GM21529 (cell line): ENCODE results near the gene SAT2.
"Not testable (repeated sequence)": the region's sequence is repeated elsewhere in the genome, so short reads cannot be mapped to it uniquely, and the experiment has no call there.

ENCODE experiments used
- ATAC-seq: cut with Tn5 transposase; IDR thresholded peaks from one replicate; pipeline ENCODE4 v1.9.1; 2021; ENCODE audit not compliant: unreplicated experiment

Gene SAT2

DNA sequence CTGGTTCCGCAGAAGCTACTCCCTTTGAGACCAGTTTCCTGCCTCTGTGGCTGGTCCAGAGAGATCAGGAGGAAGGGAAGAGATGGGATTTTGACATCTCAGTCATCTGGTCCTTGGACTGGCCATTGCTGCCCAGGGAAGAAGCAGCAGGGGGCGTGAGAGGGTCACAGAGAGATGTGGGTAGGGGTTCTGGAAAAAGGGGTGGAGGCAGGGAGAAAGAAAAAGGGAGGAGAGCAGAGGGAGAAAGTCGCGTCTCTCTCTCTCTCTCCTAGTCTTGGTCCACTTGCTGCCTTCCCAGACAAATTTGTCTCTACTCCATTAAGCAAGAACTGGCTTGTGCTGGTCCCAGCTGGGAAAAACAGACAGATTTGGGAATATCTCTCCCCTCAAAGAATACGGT is 6.8 kb upstream of the SAT2 start:
- no peak for ATAC-seq

- ATAC-seq = no peak
These were observed 5.5 kb upstream of the SAT2 start for GRCh38 chr17:7633093-7633492.

- no peak for ATAC-seq
These were observed 4.9 kb upstream of the SAT2 start for GRCh38 chr17:7632492-7632894.

GRCh38 chr17:7631398-7632380 is 4.1 kb upstream of the SAT2 start:
- no peak for ATAC-seq

- no peak for ATAC-seq
These were observed 2.4 kb upstream of the SAT2 start, which contains the start of gene SHBG for GRCh38 chr17:7629939-7630571. TSS of gene SHBG (plus strand) at chr17:7630135. CDS start at chr17:7630173, 38 bp downstream.

GRCh38 chr17:7626956-7627249 is 718 bp downstream of the SAT2 start:
- no peak for ATAC-seq

GRCh38 chr17:7626307-7626706 is 1.3 kb downstream of the SAT2 start:
- ATAC-seq = no peak

GRCh38 chr17:7625749-7626148 is 1.9 kb downstream of the SAT2 start:
- not testable (repeated sequence) for ATAC-seq

- ATAC-seq = no peak
These were observed 4.0 kb downstream of the SAT2 start for GRCh38 chr17:7623661-7624060.

DNA sequence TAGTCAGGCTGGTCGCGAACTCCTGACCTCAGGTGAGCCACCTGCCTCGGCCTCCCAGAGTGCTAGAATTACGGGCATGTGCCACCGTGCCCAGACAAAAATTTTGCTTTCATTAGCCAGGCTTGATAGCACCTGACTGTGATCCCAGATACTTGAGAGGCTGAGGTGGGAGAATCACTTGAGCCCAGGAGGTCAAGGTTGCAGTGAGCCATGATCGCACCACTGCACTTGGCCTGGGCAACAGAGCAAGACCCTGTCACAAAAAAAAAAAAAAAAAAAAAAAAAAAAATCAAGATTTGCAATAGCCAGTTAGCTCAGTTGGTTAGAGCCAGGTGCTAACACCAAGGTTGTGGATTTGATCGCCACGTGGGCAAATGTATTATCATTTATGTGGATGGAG is 6.8 kb downstream of the SAT2 start:
- ATAC-seq = no peak

DNA sequence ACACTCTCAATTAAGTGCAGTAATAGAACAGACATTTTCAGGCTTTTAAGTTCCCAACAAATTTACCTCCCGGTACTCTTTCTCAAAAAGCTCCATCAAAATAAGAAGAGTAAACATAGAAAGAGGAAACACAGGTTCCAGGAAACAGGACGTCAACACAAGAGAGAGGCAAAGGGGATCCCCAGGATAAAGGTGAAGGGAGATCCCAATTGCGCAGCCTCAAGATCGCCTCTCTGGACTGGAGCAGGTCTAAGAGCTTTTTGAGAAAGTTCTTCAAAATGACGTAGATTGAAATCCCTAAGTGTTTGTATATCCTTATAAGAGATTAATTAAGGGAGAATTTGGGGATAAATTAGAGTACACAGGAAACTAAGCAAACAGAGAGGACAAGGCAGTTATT is 9.0 kb downstream of the SAT2 start:
- no peak for ATAC-seq

- no peak for ATAC-seq
These were observed 12.3 kb downstream of the SAT2 start for GRCh38 chr17:7615265-7615747.

GRCh38 chr17:7614425-7615264 is 13.0 kb downstream of the SAT2 start, which contains the start of gene FXR2:
TSS of gene FXR2 (minus strand) at chr17:7614897. CDS start at chr17:7614532, 365 bp downstream.
- ATAC-seq = peak; percentile 88

DNA sequence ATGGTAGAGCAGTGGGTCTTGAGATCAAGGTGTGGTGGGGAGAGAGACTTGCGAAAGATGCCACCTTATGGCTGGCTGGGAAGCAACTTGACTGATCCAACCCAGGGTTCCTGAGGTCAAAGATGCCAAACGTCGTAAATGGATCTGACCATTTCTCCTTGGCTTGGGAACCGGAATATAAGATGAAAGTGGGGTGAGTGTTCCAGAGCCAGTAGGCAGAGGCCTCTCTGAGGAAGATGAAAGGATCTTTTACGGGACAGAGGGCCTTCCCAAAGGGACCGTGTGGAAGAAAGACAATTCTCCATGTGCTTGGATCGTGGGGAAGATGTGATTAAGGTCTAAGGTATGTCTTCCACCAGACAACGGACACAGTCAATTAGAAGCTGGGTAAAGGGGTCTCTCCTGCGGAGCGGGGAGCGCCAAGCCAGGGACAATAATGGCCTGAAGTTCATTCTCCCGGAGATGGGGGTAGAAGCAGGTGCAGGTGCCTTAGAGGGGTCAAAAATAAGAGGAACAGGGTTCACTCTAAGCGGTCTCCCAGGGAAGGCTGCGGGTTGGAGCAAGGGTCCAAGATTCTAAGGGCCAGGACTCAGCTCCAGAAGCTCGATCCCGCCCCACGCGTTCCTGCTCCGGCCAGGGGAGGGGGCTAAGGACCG is 13.7 kb downstream of the SAT2 start:
- no peak for ATAC-seq

- no peak for ATAC-seq
These were observed 15.4 kb downstream of the SAT2 start for GRCh38 chr17:7612294-7612640.

GRCh38 chr17:7611635-7612293 is 15.9 kb downstream of the SAT2 start:
- ATAC-seq = no peak

- no peak for ATAC-seq
These were observed 17.0 kb downstream of the SAT2 start for GRCh38 chr17:7610641-7611040.

DNA sequence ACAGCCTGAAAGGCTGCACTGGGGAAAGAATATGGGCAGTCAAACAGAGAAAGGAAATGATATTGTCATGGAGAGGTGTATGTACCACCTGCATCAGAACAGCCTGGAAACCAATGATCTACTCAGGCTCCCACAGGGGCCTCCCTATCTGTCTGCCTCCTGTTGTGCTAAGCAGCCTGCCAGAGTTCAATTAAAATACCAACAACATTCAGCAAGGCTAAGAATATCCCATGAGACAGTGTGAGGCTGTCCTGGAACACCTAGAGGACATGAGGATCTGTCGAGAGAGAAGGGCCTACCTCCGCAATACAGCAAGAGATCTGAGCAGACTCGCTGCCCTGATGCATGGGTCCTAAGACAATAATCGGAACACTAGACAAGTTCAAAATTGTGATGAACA is 21.3 kb downstream of the SAT2 start:
- no peak for ATAC-seq

DNA sequence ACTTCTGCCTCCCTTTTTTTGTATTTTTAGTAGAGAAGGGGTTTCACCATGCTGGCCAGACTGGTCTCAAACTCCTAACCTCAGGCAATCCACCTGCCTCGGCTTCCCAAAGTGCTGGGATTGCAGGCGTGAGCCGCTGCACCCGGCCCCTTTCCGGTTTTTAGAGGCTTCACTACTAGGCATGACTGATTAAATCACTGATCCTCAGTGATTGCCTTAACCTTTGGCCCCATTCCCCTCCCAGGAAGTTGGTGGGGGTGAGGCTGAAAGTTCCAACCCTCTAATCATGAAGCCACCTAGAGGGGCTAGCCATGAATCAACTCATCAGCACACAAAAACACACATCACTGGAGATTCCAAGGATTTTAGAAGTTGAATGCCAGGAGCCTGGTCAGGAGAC is 30.1 kb downstream of the SAT2 start:
- not testable (repeated sequence) for ATAC-seq

- ATAC-seq = no peak
These were observed 34.3 kb downstream of the SAT2 start for GRCh38 chr17:7593296-7593695.
